ENCODE measurements around the gene NDOR1. TPM values are rescaled to one million over a fixed set of nuclear protein-coding genes. Genes with fewer than 3 reads are reported as not detected.
"Not testable (repeated sequence)": the region's sequence is repeated elsewhere in the genome, so short reads cannot be mapped to it uniquely, and the experiment has no call there.

NDOR1 gene
- total RNA-seq, 2 experiments from 2014 or later = 27.7 to 30.0 TPM

DNA sequence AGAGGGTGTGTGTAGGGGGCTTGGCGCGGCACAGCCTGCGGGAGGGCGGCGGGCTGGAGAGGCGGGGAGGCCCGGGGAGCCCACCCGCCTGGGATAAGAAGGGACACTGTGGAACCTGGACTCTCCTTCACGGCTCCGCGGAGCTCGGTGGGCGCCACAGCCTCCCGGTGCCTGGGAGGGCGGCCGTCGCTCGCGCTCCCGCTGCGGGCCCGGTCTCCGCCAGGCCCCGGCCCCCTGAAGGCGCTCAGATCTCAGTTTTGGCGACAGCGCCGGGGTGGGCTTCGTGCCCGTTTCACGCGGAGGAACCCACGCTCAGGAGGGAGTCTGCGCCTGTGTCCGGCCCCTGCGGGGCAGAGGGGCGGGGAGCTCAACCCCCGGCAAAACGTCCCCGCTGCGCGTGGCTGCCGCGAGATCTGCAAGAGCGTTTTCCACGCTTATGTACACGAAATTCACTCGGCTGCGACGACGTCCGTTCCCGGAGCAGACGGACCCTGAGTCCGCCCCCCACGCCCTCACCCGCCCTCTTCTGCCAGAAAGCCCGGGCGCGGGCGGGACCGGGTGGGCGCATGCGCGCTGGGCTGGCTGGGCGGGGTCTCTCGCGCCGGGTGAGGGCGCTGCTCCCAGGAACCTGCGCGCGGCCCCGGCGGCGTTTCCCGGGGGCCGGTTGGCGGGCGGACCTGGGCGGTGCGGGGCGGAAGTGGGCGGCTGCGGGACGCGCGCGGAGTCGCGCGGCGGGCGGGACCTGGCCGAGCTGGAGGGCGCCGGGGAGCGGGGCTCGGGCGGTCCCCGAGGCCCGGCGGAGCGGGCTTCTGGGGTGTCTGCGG lies 49.3 kb downstream of the NDOR1 start, which contains the start of gene NELFB:
Gene NELFB (plus strand): TSS at position 704 of the 824 bp plus-strand sequence.
- ChIA-PET CTCF (interaction anchor here (0.7 to 2.6 kb wide), 7 partner anchors 10 to 220 kb away, joined by 3 to 12 read pairs (median 4); partner anchors contain the start of gene TUBB4B), POLR2A (interaction anchor here (0.9 to 12.2 kb wide), 11 partner anchors 13 to 207 kb away, joined by 3 to 251 read pairs (median 4); partner anchors contain the start of genes CYSRT1, NDOR1, TMEM203 and TOR4A)
- Mint-ChIP-seq H3K27me3 (peaks cover 3% of the 10 kb centered on the region), H3K27ac (peak within 1 kb of the TSS; percentile 83), H3K9me3 (no peaks in the 10 kb centered on the region), H3K36me3 (ENCODE audit: low read depth) (peaks cover 23% of the 10 kb centered on the region), H3K4me1 (peaks cover 18% of the 10 kb centered on the region), H3K4me3 (peak within 1 kb of the TSS; percentile 89)
- peak; percentile 96 for DNase-seq

DNA sequence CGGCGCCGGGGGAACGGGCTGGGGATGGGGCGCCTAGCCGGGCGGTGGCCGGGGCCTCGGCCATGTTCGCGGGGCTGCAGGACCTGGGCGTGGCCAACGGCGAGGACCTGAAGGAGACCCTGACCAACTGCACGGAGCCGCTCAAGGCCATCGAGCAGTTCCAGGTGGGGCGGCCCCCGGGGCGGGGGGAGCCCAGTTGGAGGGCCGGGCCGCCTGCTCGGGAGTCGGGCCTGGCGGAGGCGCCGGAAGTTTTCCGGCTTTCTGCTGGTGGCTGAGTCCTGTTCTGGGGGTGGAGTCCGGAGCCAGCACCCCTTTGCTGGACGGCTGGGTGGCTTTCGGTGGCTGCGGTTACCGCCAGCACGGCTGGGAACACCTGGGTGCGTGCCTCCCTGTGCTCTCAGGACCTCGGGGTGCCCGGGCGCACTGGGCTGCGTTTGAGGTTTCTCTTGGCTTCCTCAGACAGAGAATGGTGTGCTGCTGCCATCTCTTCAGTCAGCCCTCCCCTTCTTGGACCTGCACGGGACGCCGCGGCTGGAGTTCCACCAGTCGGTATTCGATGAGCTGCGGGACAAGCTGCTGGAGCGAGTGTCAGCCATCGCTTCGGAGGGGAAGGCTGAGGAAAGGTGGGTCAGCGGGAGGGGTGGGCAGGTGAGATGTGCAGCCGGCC lies 50.1 kb downstream of the NDOR1 start:
- Mint-ChIP-seq H3K27ac (peak overlapping the region; percentile 83), H3K4me3 (peak overlapping the region; percentile 89), H3K36me3 (ENCODE audit: low read depth) (peaks cover 23% of the 10 kb centered on the region), H3K27me3 (peaks cover 3% of the 10 kb centered on the region), H3K4me1 (peaks cover 18% of the 10 kb centered on the region), H3K9me3 (no peaks in the 10 kb centered on the region)
- CTCF ChIA-PET = interaction anchor here (1.1 to 2.6 kb wide), 5 partner anchors 9 to 221 kb away, joined by 3 to 12 read pairs (median 8); partner anchors contain the start of gene TUBB4B
- POLR2A ChIA-PET = interaction anchor here (0.7 to 12.2 kb wide), 12 partner anchors 8 to 221 kb away, joined by 3 to 251 read pairs (median 4); partner anchors contain the start of genes CYSRT1, NDOR1, TMEM203 and TOR4A
- DNase-seq = peak; percentile 47

DNA sequence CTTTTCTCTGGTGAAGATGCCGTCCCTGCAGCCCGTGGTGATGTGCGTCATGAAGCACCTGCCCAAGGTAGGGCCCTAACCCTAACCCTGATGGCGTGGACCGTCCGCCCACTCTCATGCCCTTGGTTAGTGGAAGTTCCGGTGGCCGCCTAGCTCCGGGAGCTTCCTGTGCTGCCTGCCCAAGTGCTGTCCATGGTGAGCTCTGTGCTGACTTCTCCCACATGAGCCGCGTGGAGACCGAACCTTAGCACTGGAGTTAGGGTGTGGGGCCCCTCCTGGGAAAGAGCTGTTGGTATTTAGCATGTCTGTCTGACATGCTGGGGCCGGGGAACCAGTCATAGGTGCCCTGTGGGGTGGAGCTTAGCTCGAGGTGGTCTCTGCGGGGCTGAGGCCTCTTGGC lies 50.9 kb downstream of the NDOR1 start:
- Mint-ChIP-seq H3K4me3 (peak overlapping the region; percentile 89), H3K9me3 (no peaks in the 10 kb centered on the region), H3K27ac (no peak overlapping the region), H3K36me3 (ENCODE audit: low read depth) (peaks cover 23% of the 10 kb centered on the region), H3K4me1 (peaks cover 18% of the 10 kb centered on the region), H3K27me3 (peaks cover 3% of the 10 kb centered on the region)
- no peak for DNase-seq
- CTCF ChIA-PET = interaction anchor here (1.4 to 1.5 kb wide), 2 partner anchors 9 to 15 kb away, joined by 3 to 4 read pairs; partner anchors contain the start of gene TUBB4B
- POLR2A ChIA-PET = interaction anchor here (0.7 to 12.2 kb wide), 10 partner anchors 9 to 222 kb away, joined by 3 to 251 read pairs (median 4); partner anchors contain the start of genes CYSRT1, TOR4A and TUBB4B

DNA sequence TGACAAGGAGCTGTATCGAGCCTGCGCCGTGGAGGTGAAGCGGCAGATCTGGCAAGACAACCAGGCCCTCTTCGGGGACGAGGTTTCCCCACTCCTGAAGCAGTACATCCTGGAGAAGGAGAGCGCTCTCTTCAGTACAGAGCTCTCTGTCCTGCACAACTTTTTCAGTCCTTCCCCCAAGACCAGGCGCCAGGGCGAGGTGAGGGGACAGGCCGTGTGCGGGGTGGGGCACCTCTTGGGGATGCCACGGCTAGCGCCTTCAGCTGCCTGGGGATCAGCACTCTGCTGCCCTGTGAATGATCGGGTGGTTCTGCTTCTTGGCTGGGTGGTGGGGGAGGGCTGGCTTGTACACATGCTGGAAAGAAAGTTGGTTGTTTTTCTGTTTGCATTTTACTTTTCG lies 51.4 kb downstream of the NDOR1 start:
- Mint-ChIP-seq H3K4me3 (peak overlapping the region; percentile 89), H3K9me3 (no peaks in the 10 kb centered on the region), H3K36me3 (ENCODE audit: low read depth) (peaks cover 27% of the 10 kb centered on the region), H3K27ac (no peak overlapping the region), H3K27me3 (peaks cover 3% of the 10 kb centered on the region), H3K4me1 (peaks cover 18% of the 10 kb centered on the region)
- DNase-seq = no peak
- POLR2A ChIA-PET = interaction anchor here (0.9 to 12.2 kb wide), 4 partner anchors 15 to 26 kb away, joined by 4 to 251 read pairs (median 9); partner anchors contain the start of genes TOR4A and TUBB4B
- CTCF ChIA-PET = interaction anchor here (1.4 kb wide), 1 partner anchor 16 kb away, joined by 3 read pairs; the partner anchor contains the start of gene TUBB4B

DNA sequence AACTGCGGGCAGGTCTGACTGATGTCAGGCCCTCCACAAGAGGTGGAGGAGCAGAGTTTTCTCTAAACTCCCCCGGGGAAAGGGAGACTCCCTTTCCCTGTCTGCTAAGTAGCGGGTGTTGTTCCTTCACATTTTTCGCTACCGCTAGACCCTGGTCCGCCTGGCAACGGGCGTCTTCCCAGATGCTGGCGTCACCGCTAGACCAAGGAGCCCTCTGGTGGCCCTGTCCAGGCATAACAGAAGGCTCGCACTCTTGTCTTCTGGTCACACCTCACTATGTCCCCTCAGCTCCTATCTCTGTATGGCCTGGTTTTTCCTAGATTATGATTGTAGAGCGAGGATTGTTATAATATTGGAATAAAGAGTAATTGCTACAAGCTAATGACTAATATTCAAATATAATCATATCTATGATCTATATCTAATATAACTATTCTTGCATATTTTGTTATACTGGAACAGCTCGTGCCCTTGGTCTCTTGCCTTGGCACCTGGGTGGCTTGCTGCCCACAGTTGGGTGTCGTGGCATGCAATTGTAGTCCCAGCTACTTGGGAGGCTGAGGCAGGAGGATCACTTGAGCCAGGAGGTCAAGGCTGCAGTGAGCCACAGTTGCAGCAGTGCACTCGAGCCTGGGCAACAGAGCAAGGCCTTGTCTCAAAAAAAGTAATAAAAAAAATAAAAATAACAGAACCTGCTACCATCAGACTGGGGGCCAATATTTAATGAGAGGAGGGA lies 56.8 kb downstream of the NDOR1 start:
- H3K27me3 Mint-ChIP-seq, H3K4me3 Mint-ChIP-seq, H3K4me1 Mint-ChIP-seq, POLR2A ChIA-PET, DNase-seq, H3K9me3 Mint-ChIP-seq, H3K27ac Mint-ChIP-seq: not testable (repeated sequence)
- H3K36me3 Mint-ChIP-seq (ENCODE audit: low read depth) = peaks cover 30% of the 10 kb centered on the region
- CTCF ChIA-PET = interaction anchor here (1.2 kb wide), 1 partner anchor 15 kb away, joined by 4 read pairs; the partner anchor contains the start of gene TOR4A

DNA sequence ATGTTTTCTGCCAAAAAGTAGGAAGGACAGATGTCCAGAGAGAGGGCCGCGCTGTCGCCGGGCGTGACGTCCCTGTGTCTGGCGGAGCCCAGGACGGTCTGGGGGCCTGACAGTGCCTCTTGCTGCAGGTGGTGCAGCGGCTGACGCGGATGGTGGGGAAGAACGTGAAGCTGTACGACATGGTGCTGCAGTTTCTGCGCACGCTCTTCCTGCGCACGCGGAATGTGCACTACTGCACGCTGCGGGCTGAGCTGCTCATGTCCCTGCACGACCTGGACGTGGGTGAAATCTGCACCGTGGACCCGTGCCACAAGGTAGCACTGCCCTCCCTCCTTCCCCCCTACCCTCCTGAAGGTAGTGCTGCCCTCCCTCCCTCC lies 57.4 kb downstream of the NDOR1 start:
- ChIA-PET POLR2A (no interaction called here), CTCF (interaction anchor here (1.2 kb wide), 1 partner anchor 15 kb away, joined by 4 read pairs; the partner anchor contains the start of gene TOR4A)
- no peaks in the 10 kb centered on the region for H3K9me3 Mint-ChIP-seq
- H3K27ac Mint-ChIP-seq = no peak overlapping the region
- no peaks in the 10 kb centered on the region for H3K4me1 Mint-ChIP-seq
- DNase-seq = no peak
- H3K27me3 Mint-ChIP-seq = no peaks in the 10 kb centered on the region
- peaks cover 33% of the 10 kb centered on the region for H3K36me3 Mint-ChIP-seq (ENCODE audit: low read depth)
- no peak overlapping the region for H3K4me3 Mint-ChIP-seq

DNA sequence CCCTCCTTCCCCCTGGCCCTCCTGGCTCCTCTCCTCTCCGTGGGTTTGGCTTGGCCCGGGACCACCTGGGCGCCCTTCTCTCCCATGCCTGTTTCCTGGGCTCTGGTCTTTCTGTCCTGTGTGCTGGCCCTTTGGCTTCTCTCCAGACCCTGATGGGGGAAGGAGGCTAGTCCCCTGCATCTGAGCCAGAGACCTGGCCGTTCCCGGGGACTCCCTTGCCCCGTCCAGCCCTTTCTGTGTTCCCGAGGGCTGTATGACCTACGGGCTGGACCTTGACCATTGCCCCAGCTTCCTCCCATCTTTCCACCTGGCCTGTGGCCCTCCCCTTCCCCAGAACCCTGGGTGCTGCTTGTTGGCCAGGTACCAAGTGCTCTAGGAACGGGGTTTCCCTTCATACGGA lies 58.0 kb downstream of the NDOR1 start:
- peaks cover 34% of the 10 kb centered on the region for H3K36me3 Mint-ChIP-seq (ENCODE audit: low read depth)
- H3K27me3 Mint-ChIP-seq = no peaks in the 10 kb centered on the region
- ChIA-PET CTCF (no interaction called here), POLR2A (no interaction called here)
- no peak for DNase-seq
- H3K4me1 Mint-ChIP-seq = no peaks in the 10 kb centered on the region
- no peak overlapping the region for H3K27ac Mint-ChIP-seq
- H3K9me3 Mint-ChIP-seq = no peaks in the 10 kb centered on the region
- no peak overlapping the region for H3K4me3 Mint-ChIP-seq

DNA sequence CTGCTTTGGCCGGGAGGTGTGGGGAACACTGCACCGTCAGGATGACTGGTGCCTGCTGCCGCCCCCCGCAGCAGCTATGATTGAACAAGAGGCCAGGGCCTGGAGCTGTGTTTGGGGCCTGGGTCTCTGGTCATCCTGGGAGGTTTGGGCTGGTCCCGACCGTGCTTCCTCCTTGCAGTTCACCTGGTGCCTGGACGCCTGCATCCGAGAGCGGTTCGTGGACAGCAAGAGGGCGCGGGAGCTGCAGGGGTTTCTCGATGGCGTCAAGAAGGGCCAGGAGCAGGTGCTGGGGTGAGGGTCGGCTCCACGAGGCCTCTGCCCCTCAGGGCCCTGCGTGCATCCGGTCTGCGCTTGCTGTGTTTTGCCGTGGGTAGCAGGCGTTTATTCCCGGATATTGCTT lies 58.6 kb downstream of the NDOR1 start:
- H3K27ac Mint-ChIP-seq = no peak overlapping the region
- no peaks in the 10 kb centered on the region for H3K27me3 Mint-ChIP-seq
- no peaks in the 10 kb centered on the region for H3K9me3 Mint-ChIP-seq
- H3K4me3 Mint-ChIP-seq = no peak overlapping the region
- CTCF ChIA-PET = interaction anchor here (1.6 kb wide), 1 partner anchor 8 kb away, joined by 4 read pairs; the partner anchor contains the start of gene NELFB
- no peak for DNase-seq
- H3K36me3 Mint-ChIP-seq (ENCODE audit: low read depth) = peaks cover 35% of the 10 kb centered on the region
- POLR2A ChIA-PET = no interaction called here
- H3K4me1 Mint-ChIP-seq = peaks cover 2% of the 10 kb centered on the region

DNA sequence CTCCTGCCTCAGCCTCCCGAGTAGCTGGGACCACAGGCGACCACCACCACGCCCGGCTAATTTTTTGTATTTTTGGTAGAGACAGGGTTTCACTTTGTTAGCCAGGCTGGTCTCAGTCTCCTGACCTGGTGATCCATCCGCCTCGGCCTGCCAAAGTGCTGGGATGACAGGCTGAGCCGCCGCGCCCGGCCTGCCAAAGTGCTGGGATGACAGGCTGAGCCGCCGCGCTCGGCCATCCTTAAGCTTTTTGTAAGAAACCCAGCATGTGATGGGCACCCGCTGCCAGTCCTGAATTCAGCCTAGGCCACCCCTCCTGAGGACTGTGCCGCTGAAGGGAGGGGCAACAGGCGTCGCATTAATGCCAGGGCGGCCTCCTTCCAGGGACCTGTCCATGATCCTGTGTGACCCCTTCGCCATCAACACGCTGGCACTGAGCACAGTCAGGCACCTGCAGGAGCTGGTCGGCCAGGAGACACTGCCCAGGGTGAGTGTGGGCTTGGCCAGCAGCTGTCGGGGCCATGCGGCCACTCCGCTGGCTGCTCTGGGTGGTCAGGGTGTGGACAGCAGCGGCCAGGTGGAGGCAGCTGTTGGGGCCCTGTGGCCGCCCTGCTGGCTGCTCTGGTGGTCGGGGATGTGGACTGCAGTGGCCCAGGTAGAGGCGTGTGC lies 60.1 kb downstream of the NDOR1 start:
- Mint-ChIP-seq H3K36me3 (ENCODE audit: low read depth) (peaks cover 40% of the 10 kb centered on the region), H3K9me3 (no peaks in the 10 kb centered on the region), H3K4me3 (no peak overlapping the region), H3K27me3 (no peaks in the 10 kb centered on the region), H3K4me1 (peaks cover 5% of the 10 kb centered on the region), H3K27ac (no peak overlapping the region)
- ChIA-PET CTCF (interaction anchor here (1.3 to 1.6 kb wide), 2 partner anchors 10 to 29 kb away, joined by 4 read pairs; partner anchors contain the start of gene NELFB), POLR2A (interaction anchor here (1.8 kb wide), 1 partner anchor 11 kb away, joined by 5 read pairs; the partner anchor contains the start of gene TOR4A)
- no peak for DNase-seq

DNA sequence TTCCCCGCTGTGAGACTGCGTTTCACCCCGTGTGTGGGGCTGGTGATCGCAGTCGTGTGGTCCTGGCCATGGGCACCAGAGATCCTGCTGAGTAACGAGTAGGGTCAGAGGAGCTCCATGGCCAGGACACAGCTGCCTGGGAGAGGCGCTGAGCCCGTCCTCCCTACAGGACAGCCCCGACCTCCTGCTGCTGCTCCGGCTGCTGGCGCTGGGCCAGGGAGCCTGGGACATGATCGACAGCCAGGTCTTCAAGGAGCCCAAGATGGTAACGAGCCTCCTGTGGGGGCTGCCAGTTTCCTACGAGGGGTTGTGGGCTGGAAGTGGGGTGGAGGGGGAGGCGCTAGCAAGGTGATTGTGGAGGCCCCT lies 60.6 kb downstream of the NDOR1 start:
- Mint-ChIP-seq H3K36me3 (ENCODE audit: low read depth) (peaks cover 40% of the 10 kb centered on the region), H3K4me1 (peaks cover 8% of the 10 kb centered on the region), H3K4me3 (no peak overlapping the region), H3K27me3 (no peaks in the 10 kb centered on the region), H3K27ac (no peak overlapping the region), H3K9me3 (no peaks in the 10 kb centered on the region)
- DNase-seq = no peak
- ChIA-PET CTCF (interaction anchor here (1.3 kb wide), 1 partner anchor 30 kb away, joined by 4 read pairs; no protein-coding TSS in a partner anchor), POLR2A (interaction anchor here (1.2 to 1.8 kb wide), 2 partner anchors 11 to 25 kb away, joined by 3 to 5 read pairs; partner anchors contain the start of genes TOR4A and TUBB4B)

Data from activated CD4-positive, alpha-beta memory T cell treated with anti-CD3 and anti-CD28 coated beads, Interleukin-2, amount 10 ng/mL, durations not matched to agents 7 days and 5 days (primary cell).